ENCODE measurements around the gene ENO3. TPM values are rescaled to one million over a fixed set of nuclear protein-coding genes. Genes with fewer than 3 reads are reported as not detected.

ENO3 gene
- total RNA-seq, 2 donors from 2014 or later, result 32.1 to 47.9 TPM

GRCh38 chr17:4959261-4959965, 8.5 kb downstream of the ENO3 start:
- ATAC-seq (peak in 1 of 2 donors; percentile 15), DNase-seq (ENCODE audit: low spot score in 2 of 2) (no peak)
- Mint-ChIP-seq H3K36me3 (no peaks in the 10 kb centered on the region), H3K27ac (no peak overlapping the region), H3K9me3 (no peaks in the 10 kb centered on the region)

GRCh38 chr17:4960279-4960922, 9.5 kb downstream of the ENO3 start:
- no peaks in the 10 kb centered on the region for H3K9me3 Mint-ChIP-seq

GRCh38 chr17:4965311-4965986, 14.5 kb downstream of the ENO3 start:
- Mint-ChIP-seq H3K36me3 (peaks cover 9 to 22% of the 10 kb centered on the region in 2 donors), H3K9me3 (no peaks in the 10 kb centered on the region), H3K27ac (peak overlapping the region; percentile 32 to 56)
- DNase-seq (ENCODE audit: low spot score in 2 of 2) (no peak), ATAC-seq (no peak)

More at GRCh38 chr17:4960279-4960922, 9.5 kb downstream of the ENO3 start:
- Mint-ChIP-seq H3K36me3 (peaks cover 0 to 9% of the 10 kb centered on the region in 2 donors), H3K27ac (peak overlapping the region in 1 of 2 donors; percentile 87)
- DNase-seq (ENCODE audit: low spot score in 2 of 2), result no peak
- no peak for ATAC-seq

GRCh38 chr17:4966844-4967538, 16.1 kb downstream of the ENO3 start:
- H3K9me3 Mint-ChIP-seq, result no peaks in the 10 kb centered on the region
- DNase-seq (ENCODE audit: low spot score in 2 of 2) (peak; percentile 87 to 98), ATAC-seq (peak; percentile 78 to 87)
- peaks cover 15 to 30% of the 10 kb centered on the region in 2 donors for H3K36me3 Mint-ChIP-seq
- H3K27ac Mint-ChIP-seq, result no peak overlapping the region

- DNase-seq (ENCODE audit: low spot score in 2 of 2), result peak; percentile 95 to 96
- peaks cover 15 to 30% of the 10 kb centered on the region in 2 donors for H3K36me3 Mint-ChIP-seq
- no peaks in the 10 kb centered on the region for H3K9me3 Mint-ChIP-seq
- no peak within 1 kb of the TSS for H3K27ac Mint-ChIP-seq
- ATAC-seq, result peak; percentile 56 to 72
Observed at GRCh38 chr17:4967539-4968485, 16.9 kb downstream of the ENO3 start, which contains the start of gene SPAG7. Gene SPAG7, minus strand, starts transcription at chr17:4967817. Its CDS starts 13 bp downstream, at chr17:4967804.

GRCh38 chr17:4968486-4969046, 17.6 kb downstream of the ENO3 start:
- Mint-ChIP-seq H3K9me3 (no peaks in the 10 kb centered on the region), H3K36me3 (peaks cover 15 to 30% of the 10 kb centered on the region in 2 donors), H3K27ac (no peak overlapping the region)
- ATAC-seq (no peak), DNase-seq (ENCODE audit: low spot score in 2 of 2) (peak; percentile 33 to 73)

GRCh38 chr17:4969047-4969550, 18.2 kb downstream of the ENO3 start:
- H3K36me3 Mint-ChIP-seq, result peaks cover 15 to 30% of the 10 kb centered on the region in 2 donors
- DNase-seq (ENCODE audit: low spot score in 2 of 2) (peak; percentile 54 to 77), ATAC-seq (peak; percentile 47 to 49)
- no peaks in the 10 kb centered on the region for H3K9me3 Mint-ChIP-seq
- H3K27ac Mint-ChIP-seq, result no peak overlapping the region

GRCh38 chr17:4969551-4970173, 18.7 kb downstream of the ENO3 start:
- peaks cover 15 to 28% of the 10 kb centered on the region in 2 donors for H3K36me3 Mint-ChIP-seq
- no peak overlapping the region for H3K27ac Mint-ChIP-seq
- peak; percentile 29 to 79 for DNase-seq (ENCODE audit: low spot score in 2 of 2)
- ATAC-seq, result peak in 1 of 2 donors; percentile 27
- H3K9me3 Mint-ChIP-seq, result no peaks in the 10 kb centered on the region

- ATAC-seq (no peak), DNase-seq (ENCODE audit: low spot score in 2 of 2) (no peak)
- Mint-ChIP-seq H3K27ac (peak overlapping the region in 1 of 2 donors; percentile 93), H3K9me3 (no peaks in the 10 kb centered on the region), H3K36me3 (peaks cover 15 to 22% of the 10 kb centered on the region in 2 donors)
Observed at GRCh38 chr17:4970273-4970672, 19.4 kb downstream of the ENO3 start.

- peaks cover 6 to 9% of the 10 kb centered on the region in 2 donors for H3K36me3 Mint-ChIP-seq
- no peak for ATAC-seq
- H3K27ac Mint-ChIP-seq, result peak overlapping the region; percentile 32 to 73
- no peak for DNase-seq (ENCODE audit: low spot score in 2 of 2)
- H3K9me3 Mint-ChIP-seq, result no peaks in the 10 kb centered on the region
Observed at GRCh38 chr17:4971826-4972225, 20.9 kb downstream of the ENO3 start.

- ATAC-seq (no peak), DNase-seq (ENCODE audit: low spot score in 2 of 2) (no peak)
- Mint-ChIP-seq H3K27ac (peak overlapping the region; percentile 32 to 73), H3K9me3 (no peaks in the 10 kb centered on the region), H3K36me3 (peaks cover 6 to 9% of the 10 kb centered on the region in 2 donors)
Observed at GRCh38 chr17:4972322-4972721, 21.4 kb downstream of the ENO3 start.

GRCh38 chr17:4972752-4973151, 21.8 kb downstream of the ENO3 start:
- peak overlapping the region in 1 of 2 donors; percentile 73 for H3K27ac Mint-ChIP-seq
- no peaks in the 10 kb centered on the region for H3K9me3 Mint-ChIP-seq
- peaks cover 6 to 9% of the 10 kb centered on the region in 2 donors for H3K36me3 Mint-ChIP-seq
- no peak for ATAC-seq
- DNase-seq (ENCODE audit: low spot score in 2 of 2), result no peak

- Mint-ChIP-seq H3K9me3 (no peaks in the 10 kb centered on the region), H3K27ac (peak overlapping the region; percentile 73 to 75), H3K36me3 (peaks cover 6 to 9% of the 10 kb centered on the region in 2 donors)
- no peak for DNase-seq (ENCODE audit: low spot score in 2 of 2)
- no peak for ATAC-seq
Observed at GRCh38 chr17:4973256-4974114, 22.6 kb downstream of the ENO3 start.

GRCh38 chr17:4974115-4974670, 23.3 kb downstream of the ENO3 start:
- no peaks in the 10 kb centered on the region for H3K9me3 Mint-ChIP-seq
- ATAC-seq, result no peak

More at GRCh38 chr17:4974115-4974670, 23.3 kb downstream of the ENO3 start:
- Mint-ChIP-seq H3K27ac (peak overlapping the region; percentile 56 to 73), H3K36me3 (peaks cover 6 to 9% of the 10 kb centered on the region in 2 donors)
- DNase-seq (ENCODE audit: low spot score in 2 of 2), result no peak

All from activated naive CD4-positive, alpha-beta T cell treated with anti-CD3 and anti-CD28 coated beads, Interleukin-2, amount 50 U/mL, for 72 hours (primary cell).